Stimulated activated CD8-positive, alpha-beta memory T cell treated with anti-CD3 and anti-CD28 coated beads, Interleukin-12 subunit alpha, Interleukin-12 subunit beta, amount 100 ng/mL, for 24 hours (primary cell): ENCODE results near the gene GNE.
"Not testable (repeated sequence)": the region's sequence is repeated elsewhere in the genome, so short reads cannot be mapped to it uniquely, and the experiment has no call there.

Experiments used
- DNase-seq: peaks from one replicate; pipeline ENCODE4 v3.0.0-alpha.2; 2020; ENCODE audit errors: extremely low read depth

The GNE gene

GRCh38 chr9:36208521-36209253, 49.6 kb downstream of the GNE start:
- no peak for DNase-seq

GRCh38 chr9:36207546-36208012, 50.7 kb downstream of the GNE start:
- DNase-seq: no peak

- DNase-seq: no peak
Measured at GRCh38 chr9:36207016-36207415, 51.2 kb downstream of the GNE start.

GRCh38 chr9:36204906-36205547, 53.2 kb downstream of the GNE start:
- DNase-seq: no peak

- no peak for DNase-seq
Measured at GRCh38 chr9:36194326-36195000, 63.8 kb downstream of the GNE start.

- no peak for DNase-seq
Measured at GRCh38 chr9:36193023-36193422, 65.2 kb downstream of the GNE start.

GRCh38 chr9:36192196-36192595, 66.1 kb downstream of the GNE start:
- DNase-seq: no peak

GRCh38 chr9:36191686-36192085, 66.6 kb downstream of the GNE start:
- DNase-seq: no peak

GRCh38 chr9:36191290-36191645, 67.0 kb downstream of the GNE start:
- peak; percentile 21 for DNase-seq

- peak; percentile 90 for DNase-seq
Measured at GRCh38 chr9:36190388-36191289, 67.6 kb downstream of the GNE start, which contains the start of gene CLTA. TSS of gene CLTA (plus strand) at chr9:36190921. CDS start at chr9:36191057, 136 bp downstream.

GRCh38 chr9:36189976-36190375, 68.3 kb downstream of the GNE start:
- no peak for DNase-seq

GRCh38 chr9:36188212-36188611, 70.0 kb downstream of the GNE start:
- DNase-seq: no peak

- DNase-seq: no peak
Measured at GRCh38 chr9:36187414-36187813, 70.8 kb downstream of the GNE start.

- DNase-seq: not testable (repeated sequence)
Measured at GRCh38 chr9:36180243-36180642, 78.0 kb downstream of the GNE start.

GRCh38 chr9:36177571-36177970, 80.7 kb downstream of the GNE start:
- DNase-seq: no peak

- not testable (repeated sequence) for DNase-seq
Measured at GRCh38 chr9:36176496-36176895, 81.8 kb downstream of the GNE start.

- not testable (repeated sequence) for DNase-seq
Measured at GRCh38 chr9:36175209-36175608, 83.0 kb downstream of the GNE start.

- DNase-seq: no peak
Measured at GRCh38 chr9:36174731-36175130, 83.5 kb downstream of the GNE start.

GRCh38 chr9:36174271-36174670, 84.0 kb downstream of the GNE start:
- no peak for DNase-seq

- no peak for DNase-seq
Measured at GRCh38 chr9:36173861-36174260, 84.4 kb downstream of the GNE start.

- no peak for DNase-seq
Measured at GRCh38 chr9:36170531-36170930, 87.7 kb downstream of the GNE start.

- DNase-seq: no peak
Measured at GRCh38 chr9:36169708-36170107, 88.5 kb downstream of the GNE start.
